ENCODE results near the gene MORN5. TPM values are rescaled to one million over a fixed set of nuclear protein-coding genes. Genes with fewer than 3 reads are reported as not detected.

MORN5 gene
- total RNA-seq, 2 donors from 2014 or later, result 2.1 TPM; not detected in 1

- no peak for DNase-seq (ENCODE audit: low spot score)
- intact Hi-C loops (cut with DNase I), result no loop called here
- Histone ChIP-seq H3K36me3 (no peaks in the 10 kb centered on the region), H3K4me3 (no peak overlapping the region), H3K27ac (no peak overlapping the region), H3K9me3 (no peaks in the 10 kb centered on the region), H3K4me1 (replicated peaks) (peaks cover 3% of the 10 kb centered on the region), H3K27me3 (replicated peaks; ENCODE audit: insufficient read depth) (no peaks in the 10 kb centered on the region)
- WGBS, result 23% methylated on average over 20 of the region's 21 CpGs
- TF ChIP-seq CTCF (IDR thresholded peaks at IDR 0.05), result no peak
- no peak for TF ChIP-seq POLR2A (IDR thresholded peaks at IDR 0.05)
- TF ChIP-seq POLR2AphosphoS5 (IDR thresholded peaks at IDR 0.05), result no peak
These were observed 28.2 kb upstream of the MORN5 start for GRCh38 chr9:122131401-122132001.

- Histone ChIP-seq H3K27ac (no peak overlapping the region), H3K9me3 (no peaks in the 10 kb centered on the region), H3K27me3 (replicated peaks; ENCODE audit: insufficient read depth) (no peaks in the 10 kb centered on the region), H3K36me3 (no peaks in the 10 kb centered on the region), H3K4me3 (no peak overlapping the region), H3K4me1 (replicated peaks) (peaks cover 3% of the 10 kb centered on the region)
- no peak for TF ChIP-seq POLR2A (IDR thresholded peaks at IDR 0.05)
- no peak for TF ChIP-seq CTCF (IDR thresholded peaks at IDR 0.05)
- no peak for TF ChIP-seq POLR2AphosphoS5 (IDR thresholded peaks at IDR 0.05)
- intact Hi-C loops (cut with DNase I), result no loop called here
- WGBS, result 100% methylated on average over 4 of the region's 4 CpGs
- no peak for DNase-seq (ENCODE audit: low spot score)
These were observed 27.2 kb upstream of the MORN5 start for GRCh38 chr9:122132539-122132938.

GRCh38 chr9:122133263-122133983 is 26.3 kb upstream of the MORN5 start:
- H3K4me3 ChIP-seq, result no peak overlapping the region
- H3K27me3 ChIP-seq (replicated peaks; ENCODE audit: insufficient read depth), result no peaks in the 10 kb centered on the region
- no peaks in the 10 kb centered on the region for H3K9me3 ChIP-seq
- no peak overlapping the region for H3K27ac ChIP-seq
- DNase-seq (ENCODE audit: low spot score), result no peak
- intact Hi-C loops (cut with DNase I), result no loop called here
- peaks cover 3% of the 10 kb centered on the region for H3K4me1 ChIP-seq (replicated peaks)
- 78% methylated on average over 12 of the region's 12 CpGs for WGBS
- no peaks in the 10 kb centered on the region for H3K36me3 ChIP-seq
- TF ChIP-seq POLR2A (IDR thresholded peaks at IDR 0.05), result no peak
- TF ChIP-seq CTCF (IDR thresholded peaks at IDR 0.05), result no peak
- no peak for TF ChIP-seq POLR2AphosphoS5 (IDR thresholded peaks at IDR 0.05)

GRCh38 chr9:122133984-122134535 is 25.6 kb upstream of the MORN5 start:
- Histone ChIP-seq H3K27ac (no peak overlapping the region), H3K27me3 (replicated peaks; ENCODE audit: insufficient read depth) (no peaks in the 10 kb centered on the region), H3K4me3 (no peak overlapping the region), H3K9me3 (no peaks in the 10 kb centered on the region), H3K4me1 (replicated peaks) (peaks cover 3% of the 10 kb centered on the region), H3K36me3 (no peaks in the 10 kb centered on the region)
- no peak for DNase-seq (ENCODE audit: low spot score)
- WGBS, result 77% methylated on average over 17 of the region's 17 CpGs
- TF ChIP-seq POLR2AphosphoS5 (IDR thresholded peaks at IDR 0.05) (no peak), POLR2A (IDR thresholded peaks at IDR 0.05) (no peak), CTCF (IDR thresholded peaks at IDR 0.05) (no peak)
- intact Hi-C loops (cut with DNase I), result no loop called here
